T-helper 2 cell (primary cell): Measurements from ENCODE around the gene PRDM11.

Experiments
- DNase-seq, 5 experiments: peaks; one replicate each; pipeline versions ENCODE4 v3.0.0 to v3.0.0-alpha.2; 2012 to 2022

PRDM11 gene

DNA sequence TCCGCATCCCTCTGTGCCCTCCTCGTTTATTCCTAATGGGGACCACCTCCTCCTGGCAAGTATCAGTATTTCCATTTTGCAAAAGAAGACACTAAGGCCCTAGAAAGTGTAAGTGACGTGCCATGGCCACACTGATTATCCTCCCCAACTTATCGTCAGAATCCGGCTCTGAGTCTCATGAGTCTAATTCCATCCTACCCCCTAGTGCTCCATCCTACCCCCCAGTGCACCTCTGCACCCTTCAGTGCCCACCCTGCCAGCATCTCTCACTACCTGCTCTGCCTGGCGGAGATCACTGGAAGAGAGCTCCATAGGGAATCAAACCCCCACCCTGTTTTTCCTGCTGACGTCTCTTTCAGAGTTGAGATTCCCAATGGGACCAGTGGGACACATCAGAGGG is 31.8 kb downstream of the PRDM11 start:
- DNase-seq: no peak

DNA sequence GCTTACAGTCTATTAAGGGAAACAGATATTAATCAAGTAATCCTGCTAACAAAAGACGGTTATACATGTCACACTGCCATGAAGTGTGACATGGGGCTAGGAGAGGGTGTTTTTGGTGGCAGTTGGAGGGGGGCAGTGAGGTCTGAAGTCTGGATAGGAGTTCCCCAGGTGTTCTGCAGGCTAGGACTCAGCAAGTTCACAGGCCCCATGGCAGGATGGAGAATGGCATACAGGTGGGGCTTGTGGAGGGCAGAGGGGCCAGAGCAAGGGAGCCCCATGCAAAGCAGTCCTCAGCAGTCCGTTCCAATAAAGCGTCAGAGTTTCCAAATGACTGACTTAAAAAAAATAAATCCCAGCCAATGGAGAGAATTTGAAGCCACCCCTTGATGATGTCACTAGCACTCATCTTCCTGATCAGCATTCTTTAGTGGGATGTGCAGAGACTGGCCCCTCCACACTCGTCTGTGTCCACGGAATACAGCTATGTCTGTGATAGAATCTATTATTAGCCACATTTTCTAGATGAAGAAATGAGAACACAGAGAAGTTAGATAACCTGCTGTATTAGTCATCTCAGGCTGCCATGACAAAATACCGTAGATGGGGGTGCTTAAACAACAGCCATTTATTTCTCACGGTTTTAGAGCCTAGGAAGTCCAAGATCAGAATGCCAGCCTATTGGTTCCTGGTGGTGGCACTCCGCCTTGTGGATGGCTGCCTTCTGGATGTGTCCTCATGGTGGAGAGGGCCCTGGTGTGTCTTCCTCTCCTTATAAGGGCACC is 32.6 kb downstream of the PRDM11 start:
- no peak for DNase-seq

DNA sequence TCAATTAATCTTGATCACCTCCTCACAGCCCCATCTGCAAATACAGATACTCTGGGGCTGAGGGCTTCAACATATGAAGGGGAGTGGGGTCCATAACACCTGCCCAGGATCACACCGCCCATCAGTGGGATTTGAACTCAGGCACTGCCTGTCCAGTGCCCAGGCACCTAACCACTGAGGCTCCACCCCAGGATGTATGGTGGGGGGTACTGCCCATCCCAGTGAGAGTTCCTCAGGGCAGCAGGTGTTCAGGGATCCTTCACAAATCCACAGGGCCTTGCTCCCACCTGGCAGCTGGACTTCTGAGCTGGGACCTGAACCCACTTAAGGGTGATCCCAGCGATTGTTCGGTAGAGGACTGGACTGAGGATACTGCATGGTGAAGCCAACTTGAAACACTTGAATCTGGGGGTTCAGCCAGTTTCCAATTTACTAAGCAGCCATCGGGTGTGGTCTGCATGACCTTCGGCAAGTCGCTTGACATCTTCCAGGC is 33.3 kb downstream of the PRDM11 start:
- DNase-seq: no peak

DNA sequence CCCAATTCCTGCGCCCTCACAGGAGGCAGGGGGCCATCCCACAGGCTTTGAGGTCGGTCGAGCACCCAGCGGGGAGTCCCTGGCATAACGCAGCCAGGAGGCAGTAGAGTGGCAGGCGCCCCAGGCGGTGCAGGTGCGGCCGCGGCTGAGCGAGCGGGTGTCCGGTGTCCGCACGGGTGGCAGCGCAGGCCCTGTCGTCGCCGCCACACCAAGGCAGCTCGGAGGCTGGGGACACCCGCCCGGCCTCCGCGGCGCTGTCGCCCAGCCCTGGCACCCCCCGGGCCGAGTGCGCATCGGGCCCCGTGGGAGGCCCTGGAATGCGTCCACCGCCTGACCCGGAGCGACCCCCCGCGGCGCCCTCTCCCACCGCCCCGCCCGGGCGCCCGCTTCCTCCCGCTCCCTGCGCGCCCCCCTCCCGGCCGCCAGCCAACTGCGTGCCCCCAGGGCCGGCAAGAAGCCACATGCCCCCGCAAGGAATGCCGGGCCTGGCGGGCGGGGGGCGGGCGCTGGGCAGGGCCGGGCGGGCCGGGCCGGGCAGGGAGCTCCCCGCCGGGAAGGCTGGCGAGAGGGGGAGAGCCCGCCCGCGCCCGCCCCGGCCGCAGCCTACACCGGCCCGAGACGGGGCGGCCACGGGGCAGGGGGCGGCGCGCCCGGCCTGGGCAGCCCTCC is 33.9 kb downstream of the PRDM11 start:
- no peak for DNase-seq

DNA sequence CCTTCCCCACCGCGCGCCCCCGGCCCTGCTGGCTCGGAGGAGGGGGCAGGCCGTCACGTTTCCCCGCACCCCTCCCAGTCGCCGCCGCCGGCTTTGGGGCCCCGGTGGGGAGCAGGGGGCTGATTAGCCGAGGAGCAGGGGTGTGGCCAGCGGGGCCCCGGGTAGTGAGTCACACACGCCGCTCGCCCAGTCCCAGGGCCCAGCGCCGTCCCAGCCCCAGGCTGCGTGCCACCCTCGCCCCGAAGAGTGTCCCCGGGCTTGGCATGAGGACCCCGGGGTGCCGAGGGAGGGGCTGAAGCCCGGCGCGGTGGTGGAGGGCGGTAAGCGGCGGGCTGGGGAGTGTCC is 34.4 kb downstream of the PRDM11 start:
- peak in 1 of 5 experiments; percentile 11 for DNase-seq

DNA sequence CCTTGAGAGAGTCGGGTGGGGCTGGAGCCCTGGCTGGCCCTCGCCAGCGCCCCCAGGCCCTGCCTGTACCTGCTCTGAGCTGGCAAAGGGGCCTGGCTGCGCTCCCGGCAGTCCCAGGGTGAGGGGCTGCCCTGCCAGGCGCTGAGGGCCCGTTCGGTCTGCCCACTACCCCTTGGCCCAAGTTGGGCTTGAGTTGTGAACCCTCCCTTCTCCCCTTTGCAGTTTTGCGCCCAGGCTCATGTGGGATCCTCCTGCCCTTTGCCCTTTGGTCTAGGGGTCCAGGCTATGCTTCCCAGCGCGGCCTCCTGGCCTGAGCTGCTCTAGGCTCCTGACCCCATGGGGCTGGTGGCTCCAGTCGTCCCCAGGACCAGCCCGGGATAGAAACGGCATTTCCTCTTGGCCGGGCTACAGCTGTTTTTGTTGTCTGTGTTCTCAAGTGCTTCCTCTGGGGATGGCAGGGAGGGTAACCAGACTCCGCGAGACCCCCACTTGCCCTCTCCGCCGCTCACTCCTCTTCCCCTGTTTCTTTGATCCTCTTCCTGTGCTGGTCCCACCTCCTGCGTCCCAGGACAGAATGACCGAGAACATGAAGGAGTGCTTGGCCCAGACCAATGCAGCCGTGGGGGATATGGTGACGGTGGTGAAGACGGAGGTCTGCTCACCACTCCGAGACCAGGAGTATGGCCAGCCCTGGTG is 34.9 kb downstream of the PRDM11 start:
- DNase-seq: no peak

DNA sequence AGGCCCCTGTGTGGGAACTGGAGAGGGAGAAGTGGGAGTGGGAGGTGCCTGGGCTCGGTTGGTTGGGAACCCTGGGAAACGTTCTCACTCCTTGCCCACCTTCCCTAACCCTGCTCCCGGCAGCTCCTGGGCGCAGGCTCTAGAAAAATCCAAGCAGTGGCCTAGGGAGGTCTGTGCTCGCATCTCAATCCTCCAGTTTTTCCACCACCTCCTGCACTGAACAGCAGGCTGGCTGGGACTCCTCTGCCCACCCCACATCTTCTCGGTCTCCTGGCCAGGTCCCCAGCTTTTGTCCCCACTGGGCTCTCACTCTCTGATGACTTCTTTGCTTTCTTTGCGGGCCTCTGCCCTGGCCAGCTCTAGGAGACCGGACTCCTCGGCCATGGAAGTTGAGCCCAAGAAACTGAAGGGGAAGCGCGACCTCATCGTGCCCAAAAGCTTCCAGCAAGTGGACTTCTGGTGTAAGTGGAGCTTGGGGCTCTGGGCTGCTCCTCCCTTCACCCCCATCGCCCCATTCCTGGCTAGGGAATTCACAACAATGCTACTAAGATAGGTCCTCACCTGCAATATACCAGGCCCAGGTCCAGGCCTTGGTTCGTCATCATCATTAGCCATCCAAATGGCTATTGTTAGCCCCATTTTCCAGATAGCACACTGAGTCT is 35.6 kb downstream of the PRDM11 start:
- DNase-seq: no peak

DNA sequence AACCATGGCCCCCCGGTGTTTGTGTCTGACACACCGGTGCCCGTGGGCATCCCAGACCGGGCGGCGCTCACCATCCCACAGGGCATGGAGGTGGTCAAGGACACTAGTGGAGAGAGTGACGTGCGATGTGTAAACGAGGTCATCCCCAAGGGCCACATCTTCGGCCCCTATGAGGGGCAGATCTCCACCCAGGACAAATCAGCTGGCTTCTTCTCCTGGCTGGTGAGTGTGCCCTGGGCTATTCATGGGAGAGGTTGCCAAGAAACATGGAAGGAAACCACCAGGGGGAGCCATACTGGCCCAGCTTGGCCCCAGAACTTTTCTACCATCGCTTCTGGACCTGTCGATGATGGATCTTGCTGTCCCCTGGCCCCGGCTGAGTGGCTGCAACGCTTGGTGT is 36.5 kb downstream of the PRDM11 start:
- no peak for DNase-seq

DNA sequence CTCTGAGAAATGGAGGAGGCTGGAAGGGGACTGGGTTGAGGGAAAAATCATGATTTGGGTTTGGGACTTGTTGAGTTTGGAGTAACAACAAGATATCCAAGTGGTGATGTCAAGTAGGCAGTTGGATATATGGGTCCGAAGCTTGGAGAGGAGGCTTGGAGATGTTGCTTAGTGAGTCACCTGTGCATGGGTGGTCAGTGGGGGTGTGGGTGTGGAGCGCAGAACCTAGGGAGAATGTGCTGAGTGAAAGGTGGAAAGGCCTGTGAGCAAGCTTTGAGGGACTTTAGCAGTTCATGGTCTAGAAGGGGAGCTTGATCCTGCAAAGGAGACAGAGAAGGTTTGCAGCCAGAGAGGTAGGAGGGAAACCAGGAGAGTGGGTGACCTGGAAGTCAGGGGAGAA is 38.2 kb downstream of the PRDM11 start:
- DNase-seq: no peak

DNA sequence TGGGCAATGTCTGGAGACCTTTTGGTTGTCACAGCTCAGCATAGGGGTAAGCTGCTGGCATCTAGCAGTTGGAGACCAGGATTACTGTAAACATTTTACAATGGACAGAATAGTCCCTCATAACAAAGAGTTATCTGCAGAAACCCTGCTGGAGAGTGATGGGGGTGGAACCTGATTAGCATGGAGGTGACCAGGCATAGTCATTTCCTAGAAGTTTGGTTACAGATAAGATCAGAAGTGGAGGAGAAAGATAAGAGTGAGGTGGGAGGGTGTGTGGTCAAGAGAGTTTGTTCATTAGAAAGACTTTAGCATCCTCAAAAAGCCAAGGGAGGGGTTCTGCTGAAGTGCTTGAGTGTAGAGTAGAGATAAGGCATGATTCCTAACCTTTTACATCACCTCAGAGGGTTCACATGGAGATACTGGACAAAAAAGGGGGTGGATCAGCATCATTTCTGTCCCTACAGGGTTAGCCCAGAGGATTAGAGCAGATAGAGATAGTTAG is 38.8 kb downstream of the PRDM11 start:
- peak in 1 of 5 experiments; percentile 72 for DNase-seq

DNA sequence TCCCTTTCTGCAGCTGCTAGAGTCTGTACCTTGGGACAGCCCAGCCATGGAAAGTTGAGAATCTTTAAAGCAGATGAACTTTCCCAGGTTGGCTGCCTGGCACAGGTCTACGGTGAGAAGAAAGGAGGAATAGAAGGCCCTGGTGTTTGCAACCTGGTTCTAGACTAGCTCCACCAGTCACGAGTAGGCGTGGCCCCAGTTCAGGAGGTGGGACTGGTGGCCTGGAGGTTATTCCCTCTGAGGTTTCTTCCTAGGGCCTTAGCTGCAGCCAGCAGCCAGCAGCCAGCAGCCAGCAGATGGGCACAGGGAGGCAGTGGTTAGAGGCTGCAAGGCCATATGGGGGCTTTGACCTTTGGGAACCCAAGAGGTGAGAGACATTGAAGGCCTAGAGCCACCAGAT is 40.9 kb downstream of the PRDM11 start:
- no peak for DNase-seq

DNA sequence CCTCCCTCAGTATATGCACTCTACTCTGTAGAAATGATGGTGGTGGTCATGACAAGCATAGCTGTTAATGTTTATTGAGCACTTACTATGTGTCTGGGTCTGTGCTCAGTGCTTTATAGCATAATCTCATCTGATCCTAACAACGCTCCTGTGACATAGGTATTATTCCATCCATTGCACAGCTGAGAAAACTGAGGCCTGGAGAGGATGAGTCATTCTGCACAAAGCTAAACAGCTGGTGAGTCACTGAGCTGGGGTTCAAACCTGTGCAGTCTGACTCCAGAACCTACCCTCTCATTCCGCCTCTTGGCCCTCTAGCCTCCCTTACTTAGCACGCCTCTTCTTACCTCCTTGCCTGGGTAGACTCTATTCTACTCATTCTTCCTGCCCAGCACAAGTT is 41.7 kb downstream of the PRDM11 start:
- no peak for DNase-seq

DNA sequence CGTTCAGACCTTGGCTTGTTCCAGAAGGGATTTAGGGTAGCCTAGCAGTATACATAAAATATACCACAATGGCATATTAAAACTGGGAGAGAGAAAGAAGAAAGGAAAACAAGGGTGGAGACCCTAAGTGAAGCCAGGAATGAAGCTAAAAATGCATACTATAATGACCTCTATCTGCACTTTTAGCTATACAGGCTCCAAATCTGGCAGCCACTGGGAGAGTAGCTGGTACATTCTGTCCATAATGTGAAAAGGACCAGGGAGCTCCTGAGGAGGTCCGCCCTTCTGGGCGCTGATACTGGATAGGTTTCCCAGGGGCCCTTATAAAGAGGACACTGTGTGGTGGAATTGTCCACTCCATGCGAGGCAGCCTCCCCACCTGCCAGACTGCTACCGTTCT is 42.8 kb downstream of the PRDM11 start:
- DNase-seq: no peak

DNA sequence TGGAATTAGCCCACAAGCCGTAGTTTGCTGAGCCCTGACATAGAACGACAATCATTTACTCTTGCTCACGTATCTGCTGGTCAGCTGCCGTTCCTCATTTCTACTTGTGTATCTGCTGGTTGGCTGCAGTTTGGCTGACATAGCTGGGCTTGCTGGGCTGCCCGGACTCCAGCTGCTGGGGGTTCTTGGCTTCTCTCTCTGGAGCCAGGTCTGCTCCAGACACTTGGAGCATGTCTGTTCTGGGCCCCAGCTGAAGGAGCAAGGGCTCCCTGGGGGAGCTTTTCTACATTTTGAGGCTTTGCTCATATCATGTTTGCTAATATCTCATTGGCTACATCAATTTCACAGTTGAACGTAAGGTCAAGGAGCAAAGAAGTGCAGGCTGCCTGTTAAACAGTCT is 47.3 kb downstream of the PRDM11 start:
- no peak for DNase-seq

DNA sequence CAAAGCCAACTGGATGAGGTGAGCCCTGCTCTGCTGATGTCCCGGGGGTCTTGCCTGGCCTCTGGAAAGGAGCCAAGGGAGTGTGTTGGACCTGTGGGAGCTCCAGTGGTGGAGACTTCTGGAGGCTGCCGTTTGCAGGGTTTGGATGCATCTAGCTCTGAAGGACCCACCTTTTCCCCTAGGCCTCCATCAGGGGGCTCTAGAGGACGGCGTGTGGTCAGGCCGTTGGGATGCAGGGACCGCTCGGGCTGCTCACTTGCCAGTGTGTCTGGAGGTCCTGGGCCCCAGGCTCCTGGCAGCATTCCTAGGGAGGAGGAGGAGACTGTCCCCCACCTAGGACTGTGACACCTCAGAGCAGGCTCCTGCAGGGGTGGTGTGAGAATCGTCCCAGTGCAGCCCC is 58.3 kb downstream of the PRDM11 start:
- no peak for DNase-seq

DNA sequence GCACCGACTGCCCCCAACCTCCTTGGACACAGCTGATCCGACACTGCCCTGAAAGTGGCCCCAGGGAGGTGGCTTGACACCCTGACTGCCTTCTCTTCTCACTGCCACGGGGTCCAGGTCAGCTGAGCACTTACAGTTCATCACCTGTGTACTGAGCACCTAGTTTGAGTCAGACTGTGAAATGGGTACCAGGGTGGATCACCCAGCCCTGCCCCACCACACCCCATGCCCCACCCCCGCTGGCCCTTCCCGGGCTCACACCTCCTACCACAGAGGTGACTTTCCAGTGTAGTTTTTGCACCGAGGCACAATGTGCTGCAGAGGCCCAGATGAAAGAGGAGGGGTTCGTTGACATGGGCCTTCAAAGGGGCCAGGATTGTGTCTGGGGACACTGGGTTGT is 59.5 kb downstream of the PRDM11 start:
- no peak for DNase-seq

DNA sequence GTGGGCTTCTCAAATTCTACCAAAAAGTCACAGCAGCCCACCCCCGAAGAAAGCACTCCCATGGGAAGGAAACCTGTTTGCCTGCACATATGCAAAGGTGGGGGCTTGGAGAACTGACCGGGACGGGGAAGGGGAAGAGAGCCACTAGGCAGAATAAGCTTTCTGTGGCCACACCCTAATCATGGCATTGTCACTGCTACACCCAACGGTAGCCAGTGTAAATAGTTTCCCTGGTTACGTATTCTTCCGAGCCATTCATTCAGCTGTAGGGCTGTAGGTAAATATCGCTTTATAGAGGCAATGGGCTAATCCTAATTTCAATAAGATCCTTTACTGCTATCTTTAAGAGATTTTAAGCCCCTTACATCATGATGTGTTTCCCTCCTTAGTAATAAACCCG is 61.7 kb downstream of the PRDM11 start:
- DNase-seq: no peak

DNA sequence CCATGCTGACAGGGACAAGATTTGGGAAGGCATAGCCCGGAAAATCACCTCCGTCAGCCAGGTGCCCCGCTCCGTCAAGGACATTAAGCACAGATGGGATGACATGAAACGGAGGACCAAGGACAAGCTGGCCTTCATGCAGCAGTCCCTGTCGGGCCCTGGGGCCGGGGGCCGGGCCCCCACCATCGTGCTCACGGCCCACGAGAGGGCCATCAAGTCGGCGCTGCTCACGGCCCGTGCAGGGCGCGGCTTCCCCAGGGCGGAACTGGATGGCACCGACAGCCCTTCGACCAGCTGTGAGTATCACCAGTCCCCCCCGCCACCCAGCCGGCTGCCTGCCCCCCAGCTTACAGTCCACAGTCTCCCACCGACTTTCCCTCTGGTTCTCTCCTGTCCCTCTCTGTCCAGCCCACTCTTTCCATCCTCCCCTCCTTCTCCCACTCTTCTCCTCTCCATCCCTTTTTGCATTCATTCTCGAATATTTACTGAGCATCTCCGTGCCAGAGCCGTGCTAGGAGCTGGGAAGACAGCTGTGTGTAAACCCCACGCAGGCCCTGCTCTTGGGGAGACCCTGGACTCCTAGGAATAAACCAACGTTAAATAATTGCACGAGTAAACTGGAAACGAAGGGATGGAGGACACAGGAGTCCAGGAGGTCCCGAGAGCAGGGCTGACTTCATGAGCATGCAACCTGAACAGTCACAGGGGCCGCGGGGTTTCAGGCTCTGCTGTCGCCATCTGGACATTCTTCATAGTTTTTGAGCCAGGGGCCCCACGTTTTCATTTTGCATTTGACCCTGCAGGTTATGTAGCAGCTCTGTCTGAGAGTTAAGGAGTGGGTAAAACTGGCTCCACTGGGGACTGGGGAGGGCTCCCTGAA is 62.8 kb downstream of the PRDM11 start:
- DNase-seq: no peak

DNA sequence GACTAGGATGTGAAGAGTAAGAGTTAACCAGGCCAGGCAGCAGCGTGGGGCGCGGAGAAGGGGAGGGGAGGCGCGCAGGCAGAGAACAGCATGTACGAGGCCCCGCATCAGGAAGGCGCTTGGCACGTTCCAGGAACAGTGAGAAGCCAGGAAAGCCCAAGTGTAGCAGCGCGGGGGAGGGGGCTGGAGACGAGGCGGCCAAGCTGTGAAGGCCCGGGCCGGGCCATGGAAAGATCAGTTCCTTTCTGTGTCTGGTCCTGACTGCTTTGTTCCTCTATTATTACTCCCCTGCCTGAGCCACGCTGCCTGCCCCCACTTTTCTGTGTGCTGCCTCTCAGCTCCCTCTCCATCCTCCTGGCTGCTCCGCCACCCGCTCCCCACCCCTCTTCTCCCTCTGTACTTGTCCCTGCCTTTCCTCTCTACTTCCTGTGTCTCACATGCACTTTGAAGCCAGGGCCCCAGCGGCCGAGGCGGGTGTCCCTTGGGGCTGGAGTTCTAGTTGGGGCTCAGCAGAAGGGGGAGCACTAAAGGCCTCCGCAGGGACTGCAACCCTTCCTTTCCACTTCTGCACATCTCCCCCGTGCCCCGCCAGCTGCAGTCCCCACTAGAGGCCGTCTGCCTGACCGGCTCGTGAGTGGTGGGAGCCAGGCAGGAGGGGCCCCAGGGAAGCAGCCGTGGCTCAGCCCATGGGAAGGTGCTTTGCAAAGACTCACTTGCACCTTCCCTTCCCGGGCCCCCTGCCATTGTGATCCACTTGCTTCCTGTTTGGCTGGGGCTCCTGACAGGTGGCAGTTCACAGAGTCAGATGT is 63.7 kb downstream of the PRDM11 start:
- no peak for DNase-seq

DNA sequence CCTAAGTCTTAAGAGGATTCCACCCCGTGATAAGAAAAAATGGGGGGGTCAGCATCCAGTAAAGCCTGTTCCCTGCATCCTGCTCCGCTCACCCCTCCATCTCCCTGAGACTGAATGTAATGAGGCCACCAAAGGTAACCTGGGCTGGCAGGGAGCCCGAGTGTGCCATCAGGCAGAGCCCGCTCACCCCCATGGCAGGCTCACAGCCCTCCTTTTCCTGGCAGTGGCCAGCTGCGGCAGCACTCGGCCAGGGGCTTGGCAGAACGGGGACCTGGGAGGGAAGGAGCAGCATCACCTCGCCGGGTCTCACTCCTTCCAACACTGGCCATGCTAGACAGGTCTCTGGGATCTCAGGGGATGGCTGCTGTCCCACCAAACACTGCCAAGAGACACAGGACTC is 64.4 kb downstream of the PRDM11 start:
- DNase-seq: no peak

DNA sequence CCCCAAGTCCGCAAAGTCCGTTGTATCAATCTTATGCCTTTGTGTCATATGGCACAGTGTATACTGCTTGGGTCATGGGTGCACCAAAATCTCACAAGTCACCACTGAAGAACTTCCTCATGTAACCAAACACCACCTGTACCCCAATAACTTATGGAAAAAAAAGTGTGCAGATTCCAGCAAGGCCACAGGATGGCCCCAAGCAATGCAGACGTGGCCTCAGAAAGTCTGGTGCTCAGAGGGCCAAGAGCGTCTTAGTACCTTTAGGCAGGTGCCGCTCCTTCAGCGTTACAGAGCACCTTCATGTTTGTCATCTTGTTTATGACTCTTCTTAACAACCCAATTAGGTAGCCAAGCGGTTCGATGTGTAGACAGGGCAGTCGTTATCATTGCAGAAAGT is 65.3 kb downstream of the PRDM11 start:
- no peak for DNase-seq
